ENCODE results near the gene CNTNAP4. TPM values are rescaled to one million over a fixed set of nuclear protein-coding genes. Genes with fewer than 3 reads are reported as not detected.
A peak's percentile ranks its signal among the peaks of the same experiment; 100 is the strongest.

CNTNAP4 gene
- total and polyA plus RNA-seq, 3 donors from 2014 or later: 1.5 to 3.5 (median 2.2) TPM

DNA sequence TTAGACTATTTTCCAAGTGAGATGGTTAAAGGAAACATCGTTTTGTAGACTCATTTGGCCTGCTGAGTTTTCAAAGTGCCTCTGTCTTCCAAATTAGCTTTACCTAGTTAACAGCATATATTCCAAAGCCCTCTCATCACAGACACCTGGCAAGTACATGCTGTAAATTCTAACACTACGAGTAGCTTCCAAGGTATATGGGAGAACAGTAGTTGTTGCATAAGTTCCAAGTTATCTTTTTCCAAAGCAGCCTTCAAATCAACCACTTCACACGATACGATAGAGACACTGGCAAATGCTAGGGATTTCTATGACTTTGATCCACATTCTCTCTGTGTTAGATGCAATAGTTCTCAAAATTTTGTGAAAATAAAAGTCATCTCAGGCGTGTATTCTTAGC, 299.3 kb downstream of the CNTNAP4 start:
- no peaks in the 10 kb centered on the region for H3K4me1 ChIP-seq
- H3K27me3 ChIP-seq: no peaks in the 10 kb centered on the region
- intact Hi-C loops (cut with DNase I; ENCODE audit: low total_unique reads): no loop called here
- H3K27ac ChIP-seq: no peak overlapping the region
- no peaks in the 10 kb centered on the region for H3K36me3 ChIP-seq (ENCODE audit: low read depth, missing control alignments)
- H3K4me3 ChIP-seq: no peak overlapping the region
- TF ChIP-seq, protein P1, sequence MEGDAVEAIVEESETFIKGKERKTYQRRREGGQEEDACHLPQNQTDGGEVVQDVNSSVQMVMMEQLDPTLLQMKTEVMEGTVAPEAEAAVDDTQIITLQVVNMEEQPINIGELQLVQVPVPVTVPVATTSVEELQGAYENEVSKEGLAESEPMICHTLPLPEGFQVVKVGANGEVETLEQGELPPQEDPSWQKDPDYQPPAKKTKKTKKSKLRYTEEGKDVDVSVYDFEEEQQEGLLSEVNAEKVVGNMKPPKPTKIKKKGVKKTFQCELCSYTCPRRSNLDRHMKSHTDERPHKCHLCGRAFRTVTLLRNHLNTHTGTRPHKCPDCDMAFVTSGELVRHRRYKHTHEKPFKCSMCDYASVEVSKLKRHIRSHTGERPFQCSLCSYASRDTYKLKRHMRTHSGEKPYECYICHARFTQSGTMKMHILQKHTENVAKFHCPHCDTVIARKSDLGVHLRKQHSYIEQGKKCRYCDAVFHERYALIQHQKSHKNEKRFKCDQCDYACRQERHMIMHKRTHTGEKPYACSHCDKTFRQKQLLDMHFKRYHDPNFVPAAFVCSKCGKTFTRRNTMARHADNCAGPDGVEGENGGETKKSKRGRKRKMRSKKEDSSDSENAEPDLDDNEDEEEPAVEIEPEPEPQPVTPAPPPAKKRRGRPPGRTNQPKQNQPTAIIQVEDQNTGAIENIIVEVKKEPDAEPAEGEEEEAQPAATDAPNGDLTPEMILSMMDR (IDR thresholded peaks at IDR 0.05): no peak
- TF ChIP-seq POLR2A (IDR thresholded peaks at IDR 0.05): no peak
- DNase-seq: no peak
- no peaks in the 10 kb centered on the region for H3K9me3 ChIP-seq
- WGBS, 2 donors: 53 to 68% methylated on average over 5 of the region's 5 CpGs

DNA sequence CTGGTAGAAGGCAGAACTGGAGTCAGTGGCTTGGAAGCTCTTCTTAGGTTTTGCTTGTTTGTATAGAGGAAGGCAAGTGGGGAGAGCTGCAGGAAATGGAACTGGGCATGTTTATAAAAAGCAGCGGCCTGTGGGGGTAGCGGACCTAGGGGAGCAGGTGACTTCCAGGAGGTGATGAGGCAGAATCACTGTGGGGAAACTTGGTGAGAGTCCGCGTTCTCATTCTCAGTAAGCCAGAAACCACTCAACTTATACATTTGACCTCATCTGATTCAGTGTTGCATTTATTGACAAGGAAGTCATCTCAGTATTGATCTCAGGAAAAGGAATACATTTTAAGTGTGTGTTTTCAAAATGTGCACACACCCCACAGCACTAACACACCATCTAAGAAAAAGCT, 299.8 kb downstream of the CNTNAP4 start:
- Histone ChIP-seq H3K4me1 (no peaks in the 10 kb centered on the region), H3K36me3 (ENCODE audit: low read depth, missing control alignments) (no peaks in the 10 kb centered on the region), H3K27me3 (no peaks in the 10 kb centered on the region), H3K27ac (no peak overlapping the region), H3K9me3 (no peaks in the 10 kb centered on the region), H3K4me3 (no peak overlapping the region)
- DNase-seq: no peak
- TF ChIP-seq, protein P1 (IDR thresholded peaks at IDR 0.05): no peak
- no peak for TF ChIP-seq POLR2A (IDR thresholded peaks at IDR 0.05)
- intact Hi-C loops (cut with DNase I; ENCODE audit: low total_unique reads): no loop called here
- WGBS, 2 donors: 86 to 87% methylated on average over 4 of the region's 4 CpGs

DNA sequence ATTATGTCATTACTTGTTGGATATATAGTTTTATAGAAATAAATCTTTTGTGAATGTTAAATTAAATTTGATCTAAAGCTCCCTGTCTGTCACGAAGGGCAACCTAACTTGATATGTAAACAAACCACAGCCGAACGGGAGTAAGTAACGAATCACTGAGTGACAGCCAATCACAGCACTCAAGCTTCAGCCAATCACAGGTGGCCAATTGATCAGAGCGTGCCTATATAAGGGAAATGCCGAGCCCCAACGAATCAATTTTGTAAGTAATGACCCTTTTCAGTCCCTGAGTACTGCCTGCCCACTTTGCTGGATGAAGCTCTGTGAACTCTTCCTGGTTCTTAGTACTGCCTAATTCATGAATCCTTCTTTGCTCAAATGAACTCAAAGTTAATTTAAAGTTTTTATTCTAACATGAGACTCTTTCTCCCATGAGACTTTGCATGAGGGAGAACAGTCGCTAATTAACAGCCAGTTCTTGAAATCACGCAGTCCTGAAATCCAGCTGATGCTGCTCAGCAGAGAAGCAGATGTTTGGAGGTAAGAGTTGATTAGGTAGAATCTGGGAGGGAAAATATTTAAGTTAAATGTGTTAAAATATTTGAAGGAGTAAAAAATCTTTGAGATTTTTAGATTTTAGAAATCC, 302.2 kb downstream of the CNTNAP4 start:
- peak; percentile 71 for DNase-seq
- Histone ChIP-seq H3K27ac (no peak overlapping the region), H3K27me3 (no peaks in the 10 kb centered on the region), H3K36me3 (ENCODE audit: low read depth, missing control alignments) (no peaks in the 10 kb centered on the region), H3K4me1 (no peaks in the 10 kb centered on the region), H3K4me3 (peak overlapping the region; percentile 15 to 24), H3K9me3 (no peaks in the 10 kb centered on the region)
- 29 to 49% methylated on average over 9 of the region's 9 CpGs for WGBS, 2 donors
- TF ChIP-seq, protein P1 (IDR thresholded peaks at IDR 0.05): no peak
- intact Hi-C loops (cut with DNase I; ENCODE audit: low total_unique reads): no loop called here

DNA sequence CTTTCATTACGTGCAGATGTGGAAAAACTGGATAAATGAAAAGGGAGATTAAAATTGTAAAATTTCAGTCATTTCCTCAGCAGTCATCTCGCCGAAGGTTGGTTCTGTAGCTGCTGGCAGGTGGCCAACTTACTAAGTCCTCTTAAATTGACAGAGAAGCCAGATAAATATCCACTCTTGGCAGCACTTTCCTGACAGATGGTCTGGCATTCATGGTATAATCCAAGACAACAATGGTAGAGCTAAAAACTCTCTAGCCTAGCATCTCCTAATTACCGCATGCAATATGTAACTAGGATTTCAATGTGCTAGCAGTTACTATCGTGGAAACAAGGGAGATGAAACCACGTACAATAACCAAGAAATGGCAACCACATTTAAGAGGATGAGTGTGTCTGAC, 306.3 kb downstream of the CNTNAP4 start:
- DNase-seq: no peak
- no peaks in the 10 kb centered on the region for H3K4me1 ChIP-seq
- H3K27ac ChIP-seq: no peak overlapping the region
- intact Hi-C loops (cut with DNase I; ENCODE audit: low total_unique reads): no loop called here
- no peak overlapping the region for H3K4me3 ChIP-seq
- no peaks in the 10 kb centered on the region for H3K27me3 ChIP-seq
- H3K36me3 ChIP-seq (ENCODE audit: low read depth, missing control alignments): no peaks in the 10 kb centered on the region
- H3K9me3 ChIP-seq: no peaks in the 10 kb centered on the region
- TF ChIP-seq POLR2A (IDR thresholded peaks at IDR 0.05): no peak
- TF ChIP-seq, protein P1 (IDR thresholded peaks at IDR 0.05): no peak
- 25 to 36% methylated on average over 6 of the region's 6 CpGs for WGBS, 2 donors

DNA sequence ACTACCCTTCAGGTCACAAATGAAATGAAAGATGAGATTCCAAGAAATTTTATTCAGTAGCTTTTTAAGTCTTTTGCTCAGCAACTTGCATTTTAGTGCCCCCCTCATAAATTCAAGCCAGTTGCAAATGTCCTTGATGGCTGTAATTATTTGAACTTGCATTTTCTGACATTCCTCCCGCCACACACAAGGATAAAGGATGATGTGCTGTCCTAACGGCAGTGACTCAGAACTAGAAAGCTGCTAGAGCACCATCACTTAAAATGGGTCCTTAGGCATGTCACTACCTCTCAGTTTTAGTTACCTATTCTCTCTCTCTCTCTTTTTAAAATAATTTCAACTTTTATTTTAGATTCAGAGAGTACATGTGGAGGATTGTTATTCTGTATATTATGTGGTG, 306.7 kb downstream of the CNTNAP4 start:
- no peaks in the 10 kb centered on the region for H3K4me1 ChIP-seq
- intact Hi-C loops (cut with DNase I; ENCODE audit: low total_unique reads): no loop called here
- no peak overlapping the region for H3K4me3 ChIP-seq
- no peak for DNase-seq
- no peak for TF ChIP-seq POLR2A (IDR thresholded peaks at IDR 0.05)
- TF ChIP-seq, protein P1 (IDR thresholded peaks at IDR 0.05): no peak
- no peaks in the 10 kb centered on the region for H3K27me3 ChIP-seq
- 49 to 75% methylated on average over 2 of the region's 2 CpGs for WGBS, 2 donors
- H3K27ac ChIP-seq: no peak overlapping the region
- no peaks in the 10 kb centered on the region for H3K9me3 ChIP-seq
- H3K36me3 ChIP-seq (ENCODE audit: low read depth, missing control alignments): no peaks in the 10 kb centered on the region
